GM23338 (cell line): ENCODE data around the gene ASAP2. TPM values are rescaled to one million over a fixed set of nuclear protein-coding genes. Genes with fewer than 3 reads are reported as not detected.

Experiments used
- ATAC-seq: fragments of 200-7000 bp; cut with Tn5 transposase; 3 replicates; pipeline ENCODE4 v1.9.1; 2020
- DNase-seq: peaks from one replicate; pipeline ENCODE4 v3.0.0-alpha.2; 2015; ENCODE audit warnings: low spot score
- H2AFZ ChIP-seq: fragments of 200-600 bp; sonication (generic); 2 replicates; pipeline ENCODE4 v1.8.0; 2016; ENCODE audit warnings: antibody characterized with exemption, mild to moderate bottlenecking, moderate library complexity
- H3F3A ChIP-seq: fragments of 200-600 bp; sonication (generic); replicated peaks from 2 replicates; pipeline ENCODE4 v1.8.0; 2017; ENCODE audit warnings: antibody characterized with exemption, mixed run types, low read depth
- H3K27ac ChIP-seq: fragments of 200-600 bp; sonication (generic); 2 replicates; pipeline ENCODE4 v1.6.1; 2016; ENCODE audit warnings: low read depth
- H3K27me3 ChIP-seq: fragments of 200-600 bp; sonication (generic); 2 replicates; pipeline ENCODE4 v1.8.0; 2016; ENCODE audit warnings: mild to moderate bottlenecking, mixed run types, moderate library complexity; ENCODE audit not compliant: insufficient read depth
- H3K36me3 ChIP-seq: fragments of 200-600 bp; sonication (generic); 2 replicates; pipeline ENCODE4 v1.8.0; 2016; ENCODE audit warnings: mild to moderate bottlenecking; ENCODE audit not compliant: insufficient read depth
- H3K4me1 ChIP-seq: fragments of 200-600 bp; sonication (generic); 2 replicates; pipeline ENCODE4 v1.8.0; 2016; ENCODE audit warnings: mild to moderate bottlenecking, moderate library complexity; ENCODE audit not compliant: insufficient read depth
- H3K4me2 ChIP-seq: fragments of 200-600 bp; sonication (generic); 2 replicates; pipeline ENCODE4 v1.7.1; 2017; ENCODE audit warnings: mixed run types
- H3K4me3 ChIP-seq: fragments of 200-600 bp; sonication (generic); 2 replicates; pipeline ENCODE4 v1.6.1; 2016; ENCODE audit warnings: mixed run types
- H3K79me2 ChIP-seq: fragments of 200-600 bp; sonication (generic); replicated peaks from 2 replicates; pipeline ENCODE4 v1.8.0; 2017; ENCODE audit warnings: mild to moderate bottlenecking; ENCODE audit not compliant: insufficient read depth
- H3K9me2 ChIP-seq: fragments of 200-600 bp; sonication (generic); 2 replicates; pipeline ENCODE4 v1.8.0; 2017; ENCODE audit not compliant: insufficient read depth
- H4K20me1 ChIP-seq: fragments of 200-600 bp; sonication (generic); replicated peaks from 2 replicates; pipeline ENCODE4 v1.8.0; 2017; ENCODE audit warnings: mild to moderate bottlenecking; ENCODE audit not compliant: insufficient read depth
- H3K27ac Mint-ChIP-seq: 2 replicates; pipeline ENCODE4 v1.8.0; 2020; ENCODE audit warnings: inconsistent platforms, mild to moderate bottlenecking, moderate library complexity, mixed read lengths
- H3K27me3 Mint-ChIP-seq: 3 replicates; pipeline ENCODE4 v1.8.0; 2022; ENCODE audit warnings: low read depth, mild to moderate bottlenecking, moderate library complexity, mixed read lengths, inconsistent platforms; ENCODE audit not compliant: insufficient read depth, poor library complexity
- H3K36me3 Mint-ChIP-seq: 3 replicates; pipeline ENCODE4 v1.8.0; 2021; ENCODE audit warnings: low read depth, mild to moderate bottlenecking, inconsistent platforms, moderate library complexity, mixed read lengths
- H3K4me1 Mint-ChIP-seq: 3 replicates; pipeline ENCODE4 v1.8.0; 2020; ENCODE audit warnings: mild to moderate bottlenecking, inconsistent platforms, mixed read lengths
- H3K4me3 Mint-ChIP-seq: 3 replicates; pipeline ENCODE4 v1.8.0; 2021; ENCODE audit warnings: moderate library complexity, mild to moderate bottlenecking, inconsistent platforms, mixed read lengths
- H3K9me3 Mint-ChIP-seq: 3 replicates; pipeline ENCODE4 v1.8.0; 2020; ENCODE audit warnings: moderate library complexity, mild to moderate bottlenecking, inconsistent platforms, mixed read lengths
- CREB1 ChIP-seq: fragments of 250-450 bp; sonication (Bioruptor Pico); IDR thresholded peaks from 2 replicates; pipeline ENCODE4 v1.5.0; 2020; ENCODE audit warnings: low read depth, mild to moderate bottlenecking, moderate library complexity
- EZH2phosphoT487 ChIP-seq: fragments of 200-600 bp; sonication (generic); IDR thresholded peaks from one replicate; pipeline ENCODE4 v1.8.1; 2018; ENCODE audit warnings: antibody characterized with exemption; ENCODE audit not compliant: unreplicated experiment
- JUNB ChIP-seq: IDR thresholded peaks from one replicate; pipeline ENCODE4 v1.6.1; 2016; ENCODE audit warnings: antibody characterized with exemption; ENCODE audit not compliant: unreplicated experiment
- ZNF114 ChIP-seq: fragments of 250-450 bp; sonication (Bioruptor Pico); IDR thresholded peaks from 2 replicates; pipeline ENCODE4 v1.5.0; 2020; ENCODE audit warnings: mild to moderate bottlenecking, moderate library complexity
- polyA plus RNA-seq: library from polyadenylated mRNA; unstranded; fragments of >200 nt; fragmentation: Nextera tagmentation; extraction: Ambion mirVana; gene quantifications from 2 replicates; pipeline ENCODE4 v1.2.1, GENCODE V29; 2016
- total RNA-seq: library from RNA; depleted of rRNA; stranded (reverse); fragments of >200 nt; shearing (Covaris generic); gene quantifications from 2 replicates; pipeline ENCODE4 v1.2.3, GENCODE V29; 2014
- TF ChIP-seq, protein P1 (sequence below): fragments of 250-450 bp; sonication (Bioruptor Pico); IDR thresholded peaks from 2 replicates; pipeline ENCODE4 v1.5.0; 2020; ENCODE audit warnings: mild to moderate bottlenecking, moderate library complexity

The ASAP2 gene
- total and polyA plus RNA-seq, 2 experiments from 2014 or later: 2.6 to 15.6 TPM

- TF ChIP-seq, protein P1, sequence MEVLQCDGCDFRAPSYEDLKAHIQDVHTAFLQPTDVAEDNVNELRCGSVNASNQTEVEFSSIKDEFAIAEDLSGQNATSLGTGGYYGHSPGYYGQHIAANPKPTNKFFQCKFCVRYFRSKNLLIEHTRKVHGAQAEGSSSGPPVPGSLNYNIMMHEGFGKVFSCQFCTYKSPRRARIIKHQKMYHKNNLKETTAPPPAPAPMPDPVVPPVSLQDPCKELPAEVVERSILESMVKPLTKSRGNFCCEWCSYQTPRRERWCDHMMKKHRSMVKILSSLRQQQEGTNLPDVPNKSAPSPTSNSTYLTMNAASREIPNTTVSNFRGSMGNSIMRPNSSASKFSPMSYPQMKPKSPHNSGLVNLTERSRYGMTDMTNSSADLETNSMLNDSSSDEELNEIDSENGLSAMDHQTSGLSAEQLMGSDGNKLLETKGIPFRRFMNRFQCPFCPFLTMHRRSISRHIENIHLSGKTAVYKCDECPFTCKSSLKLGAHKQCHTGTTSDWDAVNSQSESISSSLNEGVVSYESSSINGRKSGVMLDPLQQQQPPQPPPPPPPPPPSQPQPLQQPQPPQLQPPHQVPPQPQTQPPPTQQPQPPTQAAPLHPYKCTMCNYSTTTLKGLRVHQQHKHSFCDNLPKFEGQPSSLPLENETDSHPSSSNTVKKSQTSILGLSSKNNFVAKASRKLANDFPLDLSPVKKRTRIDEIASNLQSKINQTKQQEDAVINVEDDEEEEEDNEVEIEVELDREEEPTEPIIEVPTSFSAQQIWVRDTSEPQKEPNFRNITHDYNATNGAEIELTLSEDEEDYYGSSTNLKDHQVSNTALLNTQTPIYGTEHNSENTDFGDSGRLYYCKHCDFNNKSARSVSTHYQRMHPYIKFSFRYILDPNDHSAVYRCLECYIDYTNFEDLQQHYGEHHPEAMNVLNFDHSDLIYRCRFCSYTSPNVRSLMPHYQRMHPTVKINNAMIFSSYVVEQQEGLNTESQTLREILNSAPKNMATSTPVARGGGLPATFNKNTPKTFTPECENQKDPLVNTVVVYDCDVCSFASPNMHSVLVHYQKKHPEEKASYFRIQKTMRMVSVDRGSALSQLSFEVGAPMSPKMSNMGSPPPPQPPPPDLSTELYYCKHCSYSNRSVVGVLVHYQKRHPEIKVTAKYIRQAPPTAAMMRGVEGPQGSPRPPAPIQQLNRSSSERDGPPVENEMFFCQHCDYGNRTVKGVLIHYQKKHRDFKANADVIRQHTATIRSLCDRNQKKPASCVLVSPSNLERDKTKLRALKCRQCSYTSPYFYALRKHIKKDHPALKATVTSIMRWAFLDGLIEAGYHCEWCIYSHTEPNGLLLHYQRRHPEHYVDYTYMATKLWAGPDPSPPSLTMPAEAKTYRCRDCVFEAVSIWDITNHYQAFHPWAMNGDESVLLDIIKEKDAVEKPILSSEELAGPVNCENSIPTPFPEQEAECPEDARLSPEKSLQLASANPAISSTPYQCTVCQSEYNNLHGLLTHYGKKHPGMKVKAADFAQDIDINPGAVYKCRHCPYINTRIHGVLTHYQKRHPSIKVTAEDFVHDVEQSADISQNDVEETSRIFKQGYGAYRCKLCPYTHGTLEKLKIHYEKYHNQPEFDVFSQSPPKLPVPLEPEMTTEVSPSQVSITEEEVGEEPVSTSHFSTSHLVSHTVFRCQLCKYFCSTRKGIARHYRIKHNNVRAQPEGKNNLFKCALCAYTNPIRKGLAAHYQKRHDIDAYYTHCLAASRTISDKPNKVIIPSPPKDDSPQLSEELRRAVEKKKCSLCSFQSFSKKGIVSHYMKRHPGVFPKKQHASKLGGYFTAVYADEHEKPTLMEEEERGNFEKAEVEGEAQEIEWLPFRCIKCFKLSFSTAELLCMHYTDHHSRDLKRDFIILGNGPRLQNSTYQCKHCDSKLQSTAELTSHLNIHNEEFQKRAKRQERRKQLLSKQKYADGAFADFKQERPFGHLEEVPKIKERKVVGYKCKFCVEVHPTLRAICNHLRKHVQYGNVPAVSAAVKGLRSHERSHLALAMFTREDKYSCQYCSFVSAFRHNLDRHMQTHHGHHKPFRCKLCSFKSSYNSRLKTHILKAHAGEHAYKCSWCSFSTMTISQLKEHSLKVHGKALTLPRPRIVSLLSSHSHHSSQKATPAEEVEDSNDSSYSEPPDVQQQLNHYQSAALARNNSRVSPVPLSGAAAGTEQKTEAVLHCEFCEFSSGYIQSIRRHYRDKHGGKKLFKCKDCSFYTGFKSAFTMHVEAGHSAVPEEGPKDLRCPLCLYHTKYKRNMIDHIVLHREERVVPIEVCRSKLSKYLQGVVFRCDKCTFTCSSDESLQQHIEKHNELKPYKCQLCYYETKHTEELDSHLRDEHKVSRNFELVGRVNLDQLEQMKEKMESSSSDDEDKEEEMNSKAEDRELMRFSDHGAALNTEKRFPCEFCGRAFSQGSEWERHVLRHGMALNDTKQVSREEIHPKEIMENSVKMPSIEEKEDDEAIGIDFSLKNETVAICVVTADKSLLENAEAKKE: no peak
- TF ChIP-seq EZH2phosphoT487: no peak
These were observed 197.8 kb downstream of the ASAP2 start (continued) for GRCh38 chr2:9404451-9404850.

- no peaks in the 10 kb centered on the region for H3K9me2 ChIP-seq
- H3K4me1 Mint-ChIP-seq: peaks cover 3% of the 10 kb centered on the region
- DNase-seq (no peak), ATAC-seq (no peak)
- H3K4me1 ChIP-seq: no peaks in the 10 kb centered on the region
- H3K27ac Mint-ChIP-seq: no peak overlapping the region
- H3K79me2 ChIP-seq: no peaks in the 10 kb centered on the region
- H3F3A ChIP-seq: 0 out of 2 replicates have a peak, but pooled peaks cover 3% of the 10 kb centered on the region
- H3K27me3 ChIP-seq: no peaks in the 10 kb centered on the region
- H3K4me2 ChIP-seq: no peak overlapping the region
- H3K36me3 ChIP-seq: no peaks in the 10 kb centered on the region; the same call in 1 of the 2 replicates
- H3K9me3 Mint-ChIP-seq: no peaks in the 10 kb centered on the region
- H3K4me3 Mint-ChIP-seq: no peak overlapping the region
- no peak overlapping the region for H2AFZ ChIP-seq
- no peak overlapping the region for H3K4me3 ChIP-seq
- peaks cover 6% of the 10 kb centered on the region; the same call in 2 of the 3 replicates for H3K36me3 Mint-ChIP-seq
- no peak overlapping the region for H3K27ac ChIP-seq
- TF ChIP-seq JUNB (no peak), CREB1 (CRISPR knock-in tag) (no peak), ZNF114 (no peak)
- peaks cover 3% of the 10 kb centered on the region; the same call in 1 of the 2 replicates for H4K20me1 ChIP-seq
- H3K27me3 Mint-ChIP-seq: peaks cover 10% of the 10 kb centered on the region
These were observed 199.0 kb downstream of the ASAP2 start for GRCh38 chr2:9405636-9406035.
